ENCODE data around the gene PFKFB4.

DNA sequence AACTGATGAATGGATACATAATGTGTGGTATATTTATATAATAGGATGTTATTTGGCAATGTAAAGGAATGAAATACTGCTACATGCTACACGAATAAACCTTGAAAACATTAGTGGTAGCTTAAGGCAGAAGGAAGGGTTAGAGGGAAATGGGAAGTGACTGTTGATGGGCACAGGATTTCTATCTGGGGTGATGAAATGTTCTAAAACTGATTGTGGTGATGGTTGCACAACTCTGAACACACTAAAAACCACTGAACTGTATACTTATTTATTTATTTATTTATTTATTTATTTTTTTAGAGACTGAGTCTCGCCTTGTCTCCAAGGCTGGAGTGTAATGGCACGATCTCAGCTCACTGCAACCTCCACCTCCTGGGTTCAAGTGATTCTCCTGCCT is 27.8 kb downstream of the PFKFB4 start:
- TF ChIP-seq, protein P1, sequence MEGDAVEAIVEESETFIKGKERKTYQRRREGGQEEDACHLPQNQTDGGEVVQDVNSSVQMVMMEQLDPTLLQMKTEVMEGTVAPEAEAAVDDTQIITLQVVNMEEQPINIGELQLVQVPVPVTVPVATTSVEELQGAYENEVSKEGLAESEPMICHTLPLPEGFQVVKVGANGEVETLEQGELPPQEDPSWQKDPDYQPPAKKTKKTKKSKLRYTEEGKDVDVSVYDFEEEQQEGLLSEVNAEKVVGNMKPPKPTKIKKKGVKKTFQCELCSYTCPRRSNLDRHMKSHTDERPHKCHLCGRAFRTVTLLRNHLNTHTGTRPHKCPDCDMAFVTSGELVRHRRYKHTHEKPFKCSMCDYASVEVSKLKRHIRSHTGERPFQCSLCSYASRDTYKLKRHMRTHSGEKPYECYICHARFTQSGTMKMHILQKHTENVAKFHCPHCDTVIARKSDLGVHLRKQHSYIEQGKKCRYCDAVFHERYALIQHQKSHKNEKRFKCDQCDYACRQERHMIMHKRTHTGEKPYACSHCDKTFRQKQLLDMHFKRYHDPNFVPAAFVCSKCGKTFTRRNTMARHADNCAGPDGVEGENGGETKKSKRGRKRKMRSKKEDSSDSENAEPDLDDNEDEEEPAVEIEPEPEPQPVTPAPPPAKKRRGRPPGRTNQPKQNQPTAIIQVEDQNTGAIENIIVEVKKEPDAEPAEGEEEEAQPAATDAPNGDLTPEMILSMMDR (IDR thresholded peaks at IDR 0.05) = no peak
- TF ChIP-seq POLR2A (IDR thresholded peaks at IDR 0.05; ENCODE audit: low read depth) (no peak), POLR2AphosphoS5 (IDR thresholded peaks at IDR 0.05) (no peak), EP300 (IDR thresholded peaks at IDR 0.05) (no peak)
